HepG2 (cell line): ENCODE results near the gene TMEM231. TPM values are rescaled to one million over a fixed set of nuclear protein-coding genes. Genes with fewer than 3 reads are reported as not detected.

Source experiments
- ATF4 ChIP-seq, 2 experiments: fragments of 450-650 bp in 1 of 2; sonication (generic) in 1 of 2; formaldehyde crosslinking; IDR thresholded peaks; 2 replicates each; pipeline versions ENCODE4 v1.5.0 to v1.8.0; 2020 to 2022; ENCODE audit warnings: mild to moderate bottlenecking in 1 of 2, missing genetic modification reagents in 1 of 2
- CCDC6 ChIP-seq: sonication (generic); formaldehyde crosslinking; IDR thresholded peaks from 2 replicates; pipeline ENCODE4 v1.8.1; 2022; ENCODE audit warnings: mild to moderate bottlenecking, missing genetic modification reagents, moderate library complexity
- ELF3 ChIP-seq: IDR thresholded peaks from 2 replicates; pipeline ENCODE4 v1.6.1; 2016; ENCODE audit warnings: missing genetic modification reagents, missing compliant biosample characterization
- GATA4 ChIP-seq: sonication (generic); IDR thresholded peaks from 2 replicates; pipeline ENCODE4 v1.6.1; 2016; ENCODE audit warnings: antibody characterized with exemption, low read depth, borderline replicate concordance
- GATAD2A ChIP-seq: IDR thresholded peaks from 2 replicates; pipeline ENCODE4 v1.6.1; 2016
- IKZF5 ChIP-seq: IDR thresholded peaks from 2 replicates; pipeline ENCODE4 v1.6.1; 2018; ENCODE audit warnings: missing genetic modification reagents, mild to moderate bottlenecking, missing compliant biosample characterization
- KMT2A ChIP-seq: sonication (generic); formaldehyde crosslinking; IDR thresholded peaks from 2 replicates; pipeline ENCODE4 v1.4.0; 2020; ENCODE audit warnings: missing genetic modification reagents
- POLR2A ChIP-seq, 2 experiments: IDR thresholded peaks; 2 replicates each; pipeline ENCODE4 v1.6.1; 2011; ENCODE audit warnings: low read depth in 2 of 2, low read length in 2 of 2, mild to moderate bottlenecking in 1 of 2, moderate library complexity in 1 of 2; ENCODE audit not compliant: insufficient read depth in 1 of 2
- RFX5 ChIP-seq: IDR thresholded peaks from 2 replicates; pipeline ENCODE4 v1.6.1; 2011; ENCODE audit warnings: low read depth, low read length, improper control_type of control experiment
- RXRB ChIP-seq: IDR thresholded peaks from 2 replicates; pipeline ENCODE4 v1.6.1; 2016; ENCODE audit warnings: borderline replicate concordance, missing genetic modification reagents, missing compliant biosample characterization
- SOX5 ChIP-seq: IDR thresholded peaks from 2 replicates; pipeline ENCODE4 v1.6.1; 2016; ENCODE audit warnings: borderline replicate concordance
- SPEN ChIP-seq: sonication (generic); formaldehyde crosslinking; IDR thresholded peaks from 2 replicates; pipeline ENCODE4 v1.5.1; 2020; ENCODE audit warnings: low read depth, mild to moderate bottlenecking, missing genetic modification reagents
- TFE3 ChIP-seq: IDR thresholded peaks from 2 replicates; pipeline ENCODE4 v1.6.1; 2016
- THAP11 ChIP-seq: IDR thresholded peaks from 2 replicates; pipeline ENCODE4 v1.6.1; 2016; ENCODE audit warnings: missing biosample characterization, missing genetic modification reagents
- XRCC5 ChIP-seq: fragments of 200-400 bp; formaldehyde crosslinking; optimal IDR thresholded peaks from 2 replicates; pipeline ENCODE3; 2017; ENCODE audit warnings: mild to moderate bottlenecking, low read length
- ZNF326 ChIP-seq: sonication (generic); formaldehyde crosslinking; IDR thresholded peaks from 2 replicates; pipeline ENCODE4 v1.4.0; 2020; ENCODE audit warnings: missing genetic modification reagents, borderline replicate concordance
- ZNF382 ChIP-seq: sonication (generic); formaldehyde crosslinking; IDR thresholded peaks from 2 replicates; pipeline ENCODE4 v1.5.0; 2020; ENCODE audit warnings: missing genetic modification reagents, mild to moderate bottlenecking, borderline replicate concordance
- ZNF556 ChIP-seq: sonication (generic); formaldehyde crosslinking; IDR thresholded peaks from 2 replicates; pipeline ENCODE4 v1.4.0; 2020; ENCODE audit warnings: mild to moderate bottlenecking, missing genetic modification reagents, borderline replicate concordance
- ZNF776 ChIP-seq: sonication (generic); formaldehyde crosslinking; IDR thresholded peaks from 2 replicates; pipeline ENCODE4 v1.4.0; 2020; ENCODE audit warnings: mild to moderate bottlenecking, missing genetic modification reagents
- polyA plus RNA-seq, 8 experiments: library from polyadenylated mRNA; depleted of rRNA in 3 of 8; stranded (reverse) in 7 of 8; unstranded in 1 of 8; fragments of >200 nt; fragmentation: Illumina TruSeq in 4 of 8; extraction: Trizol in 4 of 8; gene quantifications; 2 replicates each; pipeline versions ENCODE4 v1.2.1 to v1.2.3, GENCODE V29; 2011 to 2016; ENCODE audit warnings: low read depth in 4 of 8, missing spikeins in 1 of 8, mixed read lengths in 1 of 8; ENCODE audit not compliant: insufficient read depth in 1 of 8
- total RNA-seq, 5 experiments: library from RNA; depleted of rRNA; stranded (reverse); fragments of >200 nt; fragmentation: Illumina TruSeq; extraction: Trizol; gene quantifications; 2 replicates each; pipeline ENCODE4 v1.2.3, GENCODE V29; 2016; ENCODE audit warnings: low read depth in 1 of 5
- TF ChIP-seq, protein P1 (sequence below): sonication (generic); formaldehyde crosslinking; IDR thresholded peaks from 2 replicates; pipeline ENCODE4 v1.8.0; 2022; ENCODE audit warnings: missing genetic modification reagents, mild to moderate bottlenecking, inconsistent platforms, borderline replicate concordance
- TF ChIP-seq, protein P2 (sequence below): sonication (generic); formaldehyde crosslinking; conservative IDR thresholded peaks from 2 replicates; pipeline ENCODE4 v1.4.0; 2020; ENCODE audit warnings: mild to moderate bottlenecking, missing genetic modification reagents, moderate library complexity
- TF ChIP-seq, protein P3 (sequence below): IDR thresholded peaks from 2 replicates; pipeline ENCODE4 v1.6.1; 2016; ENCODE audit warnings: mild to moderate bottlenecking

The TMEM231 gene
- total and polyA plus RNA-seq, 2 of the 13 experiments (the other 11 are each of a cell fraction or from before 2014, with no cell fraction given): 3.5 to 7.4 TPM

DNA sequence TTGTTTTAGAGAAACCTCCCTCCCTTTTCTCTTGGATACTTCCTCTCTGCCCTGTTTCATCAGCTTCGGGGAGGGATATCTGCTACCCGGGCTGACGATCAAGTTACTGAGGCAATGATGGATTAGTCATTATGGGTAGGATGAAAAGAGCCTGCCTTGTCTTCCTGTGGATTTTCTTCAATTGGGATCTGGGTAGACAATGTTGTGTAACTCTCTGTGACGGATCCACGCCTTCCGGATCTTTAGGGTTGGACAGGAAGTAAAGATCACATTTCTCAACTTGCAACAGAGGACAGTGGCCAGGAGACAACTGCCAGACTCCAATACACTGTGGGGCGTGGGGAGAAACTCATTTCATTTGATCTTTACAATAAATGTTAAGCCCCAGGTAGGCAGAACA lies 49.5 kb downstream of the TMEM231 start (continued):
- TF ChIP-seq ATF4 (CRISPR knock-in tag; IDR thresholded peaks at IDR 0.05) (peak in 1 of 2 experiments; percentile 96; a peak in 2 of 4 replicates), ZNF776 (CRISPR knock-in tag) (no peak), SPEN (no peak), GATA4 (no peak), ZNF326 (no peak), POLR2A (IDR thresholded peaks at IDR 0.05; ENCODE audit: insufficient read depth in 1 of 2, low read depth in 2 of 2, low read length in 2 of 2) (no peak), RXRB (peak; percentile 60), ZNF382 (CRISPR knock-in tag) (no peak), IKZF5 (CRISPR knock-in tag) (no peak), ELF3 (CRISPR knock-in tag) (peak; percentile 84), GATAD2A (CRISPR knock-in tag) (peak; percentile 93), TFE3 (peak; percentile 54; the same call in 1 of the 2 replicates), THAP11 (CRISPR knock-in tag) (peak; percentile 57), RFX5 (no peak), CCDC6 (CRISPR knock-in tag) (0 out of 2 replicates have a peak, but pooled peaks have one; percentile 18), ZNF556 (CRISPR knock-in tag) (no peak), KMT2A (no peak), XRCC5 (no peak), SOX5 (CRISPR knock-in tag) (peak; percentile 30; the same call in 1 of the 2 replicates)
- TF ChIP-seq, protein P1, sequence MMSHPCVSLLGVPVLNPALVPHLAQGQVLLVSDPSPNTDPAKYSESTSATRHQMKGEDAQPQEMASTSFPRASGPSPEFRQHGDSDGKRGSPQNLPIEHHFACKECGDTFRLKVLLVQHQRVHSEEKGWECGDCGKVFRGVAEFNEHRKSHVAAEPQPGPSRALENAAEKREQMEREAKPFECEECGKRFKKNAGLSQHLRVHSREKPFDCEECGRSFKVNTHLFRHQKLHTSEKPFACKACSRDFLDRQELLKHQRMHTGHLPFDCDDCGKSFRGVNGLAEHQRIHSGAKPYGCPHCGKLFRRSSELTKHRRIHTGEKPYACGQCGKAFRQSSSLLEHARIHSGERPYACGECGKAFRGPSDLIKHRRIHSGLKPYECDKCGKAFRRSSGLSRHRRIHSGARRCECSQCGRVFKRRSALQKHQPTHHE: no peak
- TF ChIP-seq, protein P2, sequence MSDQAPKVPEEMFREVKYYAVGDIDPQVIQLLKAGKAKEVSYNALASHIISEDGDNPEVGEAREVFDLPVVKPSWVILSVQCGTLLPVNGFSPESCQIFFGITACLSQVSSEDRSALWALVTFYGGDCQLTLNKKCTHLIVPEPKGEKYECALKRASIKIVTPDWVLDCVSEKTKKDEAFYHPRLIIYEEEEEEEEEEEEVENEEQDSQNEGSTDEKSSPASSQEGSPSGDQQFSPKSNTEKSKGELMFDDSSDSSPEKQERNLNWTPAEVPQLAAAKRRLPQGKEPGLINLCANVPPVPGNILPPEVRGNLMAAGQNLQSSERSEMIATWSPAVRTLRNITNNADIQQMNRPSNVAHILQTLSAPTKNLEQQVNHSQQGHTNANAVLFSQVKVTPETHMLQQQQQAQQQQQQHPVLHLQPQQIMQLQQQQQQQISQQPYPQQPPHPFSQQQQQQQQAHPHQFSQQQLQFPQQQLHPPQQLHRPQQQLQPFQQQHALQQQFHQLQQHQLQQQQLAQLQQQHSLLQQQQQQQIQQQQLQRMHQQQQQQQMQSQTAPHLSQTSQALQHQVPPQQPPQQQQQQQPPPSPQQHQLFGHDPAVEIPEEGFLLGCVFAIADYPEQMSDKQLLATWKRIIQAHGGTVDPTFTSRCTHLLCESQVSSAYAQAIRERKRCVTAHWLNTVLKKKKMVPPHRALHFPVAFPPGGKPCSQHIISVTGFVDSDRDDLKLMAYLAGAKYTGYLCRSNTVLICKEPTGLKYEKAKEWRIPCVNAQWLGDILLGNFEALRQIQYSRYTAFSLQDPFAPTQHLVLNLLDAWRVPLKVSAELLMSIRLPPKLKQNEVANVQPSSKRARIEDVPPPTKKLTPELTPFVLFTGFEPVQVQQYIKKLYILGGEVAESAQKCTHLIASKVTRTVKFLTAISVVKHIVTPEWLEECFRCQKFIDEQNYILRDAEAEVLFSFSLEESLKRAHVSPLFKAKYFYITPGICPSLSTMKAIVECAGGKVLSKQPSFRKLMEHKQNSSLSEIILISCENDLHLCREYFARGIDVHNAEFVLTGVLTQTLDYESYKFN: peak; percentile 43; the same call in 1 of the 2 replicates
- TF ChIP-seq, protein P3, sequence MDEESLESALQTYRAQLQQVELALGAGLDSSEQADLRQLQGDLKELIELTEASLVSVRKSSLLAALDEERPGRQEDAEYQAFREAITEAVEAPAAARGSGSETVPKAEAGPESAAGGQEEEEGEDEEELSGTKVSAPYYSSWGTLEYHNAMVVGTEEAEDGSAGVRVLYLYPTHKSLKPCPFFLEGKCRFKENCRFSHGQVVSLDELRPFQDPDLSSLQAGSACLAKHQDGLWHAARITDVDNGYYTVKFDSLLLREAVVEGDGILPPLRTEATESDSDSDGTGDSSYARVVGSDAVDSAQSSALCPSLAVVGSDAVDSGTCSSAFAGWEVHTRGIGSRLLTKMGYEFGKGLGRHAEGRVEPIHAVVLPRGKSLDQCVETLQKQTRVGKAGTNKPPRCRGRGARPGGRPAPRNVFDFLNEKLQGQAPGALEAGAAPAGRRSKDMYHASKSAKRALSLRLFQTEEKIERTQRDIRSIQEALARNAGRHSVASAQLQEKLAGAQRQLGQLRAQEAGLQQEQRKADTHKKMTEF (CRISPR knock-in tag): 0 out of 2 replicates have a peak, but pooled peaks have one; percentile 32
